Right renal cortex interstitium (tissue), 3 donors: ENCODE data around the gene ENPP4. TPM values are rescaled to one million over a fixed set of nuclear protein-coding genes. Genes with fewer than 3 reads are reported as not detected.
"Not testable (repeated sequence)": the region's sequence is repeated elsewhere in the genome, so short reads cannot be mapped to it uniquely, and the experiment has no call there.

ENCODE experiments used
- DNase-seq, 3 donors: peaks; one replicate each; pipeline ENCODE4 v3.0.0-alpha.2; 2013; ENCODE audit warnings: low read depth in 3 of 3, low spot score in 2 of 3
- polyA plus RNA-seq, 3 donors: library from polyadenylated mRNA; unstranded; fragments of 120-200 nt; gene quantifications; one replicate each; pipeline ENCODE4 v1.2.1, GENCODE V29; 2013; ENCODE audit not compliant: insufficient read length in 3 of 3

Gene ENPP4
- polyA plus RNA-seq, 3 donors = 16.7 to 18.8 (median 18.1) TPM

DNA sequence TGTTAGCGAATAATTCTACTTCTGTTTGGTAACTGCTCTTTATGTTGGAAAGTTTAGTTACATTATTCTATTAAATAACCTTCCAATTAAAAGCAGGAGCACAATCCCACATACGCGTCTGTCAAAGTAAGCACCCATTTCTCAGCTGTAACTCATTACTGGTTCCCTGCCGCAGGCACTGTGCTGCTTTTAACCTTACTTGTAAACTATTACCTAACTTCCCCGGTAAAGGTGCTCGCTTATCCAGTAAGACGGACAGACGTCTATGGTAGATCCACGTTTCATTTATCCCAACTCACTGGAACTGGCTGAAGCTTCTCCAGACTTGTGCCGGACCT is 529 bp upstream of the ENPP4 start:
- no peak for DNase-seq

DNA sequence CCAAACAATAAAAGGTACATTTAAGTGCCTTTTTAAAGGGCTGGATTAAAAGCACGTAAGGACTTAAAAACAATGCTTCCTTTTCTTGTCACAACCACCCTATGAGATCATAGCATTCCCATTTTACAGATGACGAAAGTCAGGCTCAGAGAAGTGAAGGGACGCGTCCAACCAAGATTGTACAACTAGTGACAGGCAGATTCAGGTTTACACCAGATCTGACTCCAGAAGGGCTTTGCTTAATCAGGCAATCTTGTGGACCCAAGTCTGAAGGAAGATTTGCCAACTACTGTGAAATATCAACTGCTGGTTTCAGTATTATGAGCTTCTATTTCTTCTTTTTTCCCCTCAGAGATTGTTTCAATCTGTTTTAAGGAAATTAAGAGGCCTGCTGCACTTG is 877 bp downstream of the ENPP4 start:
- DNase-seq = no peak

DNA sequence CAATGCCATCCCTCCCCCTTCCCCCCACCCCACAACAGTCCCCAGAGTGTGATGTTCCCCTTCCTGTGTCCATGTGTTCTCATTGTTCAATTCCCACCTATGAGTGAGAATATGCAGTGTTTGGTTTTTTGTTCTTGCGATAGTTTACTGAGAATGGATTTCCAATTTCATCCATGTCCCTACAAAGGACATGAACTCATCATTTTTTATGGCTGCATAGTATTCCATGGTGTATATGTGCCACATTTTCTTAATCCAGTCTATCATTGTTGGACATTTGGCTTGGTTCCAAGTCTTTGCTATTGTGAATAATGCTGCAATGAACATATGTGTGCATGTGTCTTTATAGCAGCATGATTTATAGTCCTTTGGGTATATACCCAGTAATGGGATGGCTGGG is 1.5 kb downstream of the ENPP4 start:
- not testable (repeated sequence) for DNase-seq

DNA sequence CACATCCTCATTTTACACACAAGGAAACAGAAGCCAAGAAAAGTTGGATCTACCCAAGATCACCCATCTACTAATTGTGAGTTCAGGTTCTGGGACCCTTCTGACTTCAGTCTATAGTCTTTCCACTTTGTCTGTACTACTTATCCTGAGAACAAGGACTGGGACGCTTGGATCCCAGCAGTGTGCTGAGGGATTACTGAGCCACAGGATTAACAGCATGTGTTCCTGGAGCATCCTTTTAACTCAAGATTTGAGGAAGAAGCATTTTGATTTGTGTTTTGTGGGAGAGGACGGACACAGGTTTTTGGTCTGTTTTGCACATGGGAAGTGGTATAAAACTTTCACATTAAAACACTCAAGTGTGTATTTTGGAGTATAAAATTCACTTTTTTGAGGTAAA is 4.4 kb downstream of the ENPP4 start:
- no peak for DNase-seq

DNA sequence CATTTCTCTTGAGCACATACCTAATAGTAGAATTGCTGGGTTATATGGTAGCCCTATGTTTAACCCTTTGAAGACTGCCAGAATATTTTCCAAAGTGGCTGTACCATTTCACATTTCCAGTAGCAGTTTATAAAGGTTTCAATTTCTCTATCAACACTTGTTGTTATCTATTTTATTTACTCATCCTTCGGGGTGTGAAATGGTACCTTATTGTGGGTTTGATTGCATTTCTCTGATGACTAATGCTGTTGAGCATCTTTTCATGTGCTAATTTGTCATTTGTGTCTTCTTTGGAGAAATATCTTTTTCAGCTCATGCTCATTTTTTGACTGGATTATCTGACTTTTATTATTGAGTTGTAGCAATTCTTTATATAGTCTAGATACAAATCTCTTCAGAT is 5.4 kb downstream of the ENPP4 start:
- DNase-seq = no peak

DNA sequence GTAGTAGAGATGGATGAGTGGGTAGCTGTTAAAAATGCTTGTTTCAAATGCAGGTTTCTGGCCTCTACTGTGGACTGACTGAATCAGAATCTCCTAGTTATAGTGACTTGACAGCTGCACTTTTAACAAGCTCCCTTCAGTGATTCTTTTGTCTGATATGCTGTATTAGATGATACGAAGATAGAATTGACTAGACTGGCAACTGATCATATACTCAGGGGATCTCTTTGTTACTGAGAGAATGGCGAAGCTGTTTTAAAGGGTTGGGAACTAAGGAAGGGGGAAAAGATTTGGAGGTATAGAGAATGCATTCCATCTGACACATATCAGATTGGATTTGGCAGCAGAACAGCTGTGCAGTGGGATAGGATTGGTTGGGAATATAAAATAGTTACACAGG is 7.0 kb downstream of the ENPP4 start:
- no peak for DNase-seq

DNA sequence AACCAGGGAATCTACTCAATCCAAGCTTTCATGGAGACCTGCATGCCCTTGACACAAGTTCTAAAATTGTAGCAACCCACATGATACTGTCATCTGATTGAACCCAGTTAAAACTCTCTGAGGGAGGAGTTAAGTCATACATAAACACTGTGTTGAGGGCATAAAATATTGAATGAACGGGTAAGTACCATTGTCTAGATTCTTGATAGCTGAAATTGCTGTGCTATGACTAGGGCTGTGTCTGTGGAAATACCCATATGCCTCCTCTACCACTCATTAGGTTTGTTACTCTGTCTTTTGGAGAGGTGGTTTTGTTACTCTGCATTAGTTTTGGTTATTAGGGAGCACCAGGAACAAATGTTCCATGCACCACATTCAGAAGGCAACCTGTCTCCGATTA is 7.6 kb downstream of the ENPP4 start:
- DNase-seq = no peak

DNA sequence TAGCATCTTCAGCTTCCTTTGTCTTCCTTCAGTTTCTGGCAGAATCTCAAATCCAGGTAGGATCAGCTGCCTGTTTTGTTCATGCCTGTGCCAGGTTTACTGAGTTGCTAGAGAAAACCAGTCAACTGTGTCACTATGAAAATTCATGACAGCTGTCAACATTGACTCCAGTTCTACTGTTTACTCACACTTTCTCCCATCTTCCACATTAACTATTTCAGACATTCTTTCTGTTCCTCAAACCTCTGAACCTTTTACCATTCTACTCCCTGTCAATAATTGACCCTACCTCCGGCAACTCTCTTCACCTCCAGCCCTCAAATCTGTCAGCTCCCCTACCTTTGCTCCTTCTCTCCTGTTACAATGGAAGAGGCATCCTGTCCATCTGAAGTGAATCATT is 8.5 kb downstream of the ENPP4 start:
- no peak for DNase-seq

DNA sequence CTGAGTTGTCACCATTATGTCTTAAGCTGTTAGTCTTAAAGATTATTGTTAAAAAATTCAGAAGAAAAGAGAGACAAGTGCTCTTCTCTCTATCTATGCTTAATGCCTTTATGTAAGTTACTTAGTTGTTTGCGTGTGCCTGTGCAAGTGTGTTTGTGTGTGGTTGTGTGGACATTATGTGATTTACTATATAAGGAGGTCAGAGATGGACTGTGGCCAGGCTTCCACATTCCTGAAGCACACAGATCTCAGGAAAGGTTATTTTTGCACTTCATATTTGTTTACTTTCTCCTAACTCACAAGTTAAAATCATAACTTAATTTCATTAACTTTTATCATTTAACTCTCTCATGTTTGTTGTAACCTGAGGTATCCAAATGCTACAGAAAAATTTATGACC is 14.5 kb downstream of the ENPP4 start:
- DNase-seq = no peak

DNA sequence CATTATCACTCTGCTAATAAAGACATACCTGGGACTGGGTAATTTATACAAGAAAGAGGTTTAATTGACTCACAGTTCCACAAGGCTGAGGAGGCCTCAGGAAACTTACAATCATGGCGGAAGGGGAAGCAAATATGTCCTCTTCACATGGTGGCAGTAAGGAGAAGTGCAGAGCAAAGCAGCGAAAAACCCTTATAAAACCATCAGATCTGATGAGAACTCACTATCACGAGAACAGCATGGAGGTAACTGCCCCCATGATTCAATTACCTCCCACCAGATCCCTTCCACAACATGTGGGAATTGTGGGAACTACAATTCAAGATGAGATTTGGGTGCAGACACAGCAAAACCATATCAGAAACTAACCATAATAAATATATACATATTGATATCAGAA is 19.3 kb downstream of the ENPP4 start:
- DNase-seq = not testable (repeated sequence)

DNA sequence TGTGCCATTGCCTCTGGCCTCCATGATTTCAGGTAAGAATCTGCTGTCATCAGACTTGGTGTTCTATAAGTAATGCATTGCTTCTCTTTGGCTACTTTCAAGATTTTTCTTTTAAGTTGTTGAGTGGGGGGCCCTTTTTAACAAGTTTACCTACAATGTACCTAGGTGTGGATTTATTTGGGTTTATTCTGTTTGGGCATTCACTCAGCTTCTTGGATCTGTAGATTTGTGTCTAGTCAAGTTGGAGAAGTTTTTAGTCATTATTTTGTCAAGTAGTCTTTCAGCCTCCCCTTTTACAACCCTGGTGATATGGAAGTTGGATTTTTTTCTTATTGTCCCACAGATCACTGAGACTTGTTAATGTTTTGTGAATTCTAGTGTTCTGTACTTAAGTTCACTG is 26.9 kb downstream of the ENPP4 start:
- DNase-seq = no peak

DNA sequence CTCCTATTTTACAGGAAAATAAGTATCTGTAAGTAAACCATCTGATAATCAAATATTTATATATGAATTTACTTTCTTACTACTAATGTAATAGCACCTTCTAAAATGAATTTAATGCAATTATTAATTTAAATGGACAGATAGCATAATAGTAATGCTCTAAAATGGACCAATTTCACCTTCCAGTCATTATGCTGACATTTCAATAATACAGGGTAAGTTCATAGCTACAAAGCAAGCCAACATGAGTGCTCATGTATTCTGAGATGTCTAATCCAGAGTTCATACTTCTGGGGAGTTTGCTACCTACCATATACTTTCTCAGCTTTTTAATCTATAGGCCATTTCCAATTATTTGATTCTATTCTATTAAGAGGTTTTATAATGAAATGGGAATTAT is 29.4 kb downstream of the ENPP4 start:
- DNase-seq = no peak

DNA sequence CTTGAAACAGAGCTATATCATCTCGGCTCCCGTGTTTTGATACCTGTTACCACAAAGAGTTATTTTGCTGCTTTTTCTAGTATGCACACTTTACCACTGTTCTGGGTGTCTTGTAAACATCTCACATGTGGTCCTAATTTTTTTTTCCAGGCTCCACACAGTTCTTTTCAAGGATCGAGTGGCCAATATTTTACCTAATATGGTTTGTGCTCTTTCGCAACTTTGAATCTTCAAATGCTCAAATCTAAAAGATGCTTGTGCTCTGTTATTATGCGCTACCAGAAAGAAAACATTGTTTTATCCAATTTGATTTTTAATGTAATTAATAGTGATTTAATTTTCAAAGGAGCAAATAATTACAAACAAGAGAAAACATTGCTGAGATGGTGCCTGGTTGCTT is 30.3 kb downstream of the ENPP4 start:
- DNase-seq = no peak

DNA sequence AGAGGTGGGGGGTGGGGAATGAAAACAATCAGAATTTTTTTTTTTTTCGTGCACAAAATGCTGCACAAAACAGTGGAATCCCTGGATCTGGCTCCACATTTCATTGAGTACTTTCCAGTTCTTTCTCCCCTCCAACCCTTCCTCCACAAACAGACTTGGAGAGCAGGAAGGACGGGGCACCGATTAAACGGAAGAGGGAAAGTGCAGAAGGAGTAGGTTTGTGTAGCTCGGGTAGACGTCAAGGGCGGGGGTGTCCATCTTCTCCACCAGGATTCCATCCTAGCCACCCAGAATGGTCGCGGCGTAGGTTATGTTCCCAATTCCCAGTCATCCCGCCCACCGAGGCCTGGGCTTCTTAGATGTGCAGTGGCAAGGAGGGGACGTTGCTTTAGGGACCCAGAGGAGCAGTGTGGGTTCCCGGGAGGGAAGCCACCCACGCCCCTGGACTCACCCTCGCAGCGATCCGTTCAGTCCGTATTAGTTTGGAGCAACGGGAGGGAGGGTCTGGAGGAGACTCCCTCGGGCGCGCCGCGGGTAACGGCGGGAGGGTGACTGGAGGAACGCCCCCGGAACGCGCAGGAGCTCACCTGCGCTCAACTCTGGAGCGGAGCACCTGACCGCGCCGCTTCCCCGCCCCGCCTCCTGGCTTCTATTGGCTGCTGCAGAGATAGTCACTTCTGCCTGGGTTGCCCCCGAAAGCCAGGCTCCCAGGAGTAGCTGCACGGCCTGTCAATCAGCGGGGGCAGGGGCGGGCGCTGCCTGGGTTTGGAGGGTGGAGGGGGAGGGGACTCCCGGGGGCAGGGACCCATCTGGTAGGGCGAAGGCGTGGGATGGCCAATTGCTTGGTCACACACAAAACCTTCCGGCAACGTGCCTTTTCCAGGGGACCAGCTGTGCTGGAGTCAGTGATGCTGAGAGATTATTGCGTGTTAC is 40.8 kb downstream of the ENPP4 start, which contains the start of gene ENPP5:
TSS of gene ENPP5 (minus strand) at position 624 of the 933 bp plus-strand sequence. CDS start 2,718 bp downstream, outside the sequence.
- DNase-seq = peak; percentile 27 to 65 (median 64)

DNA sequence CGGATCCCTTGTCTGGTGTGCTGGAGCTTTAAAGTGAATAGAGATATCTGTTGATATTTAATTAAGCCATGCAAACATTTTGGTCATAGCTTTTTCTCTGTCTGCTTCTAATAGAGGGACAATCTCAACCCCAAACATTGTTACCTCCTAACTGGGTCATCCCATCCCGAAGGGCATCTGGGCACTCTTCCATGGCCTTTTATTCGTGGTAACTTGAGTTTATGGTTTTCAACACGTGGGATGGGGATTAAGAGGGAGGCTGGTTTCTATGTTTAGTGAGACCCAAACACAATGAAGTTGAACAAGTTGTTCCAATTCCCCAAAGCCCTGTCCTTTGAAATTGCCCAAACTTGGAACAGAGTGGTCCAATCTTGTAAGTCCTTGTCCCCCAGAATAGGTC is 42.4 kb downstream of the ENPP4 start:
- DNase-seq = no peak

DNA sequence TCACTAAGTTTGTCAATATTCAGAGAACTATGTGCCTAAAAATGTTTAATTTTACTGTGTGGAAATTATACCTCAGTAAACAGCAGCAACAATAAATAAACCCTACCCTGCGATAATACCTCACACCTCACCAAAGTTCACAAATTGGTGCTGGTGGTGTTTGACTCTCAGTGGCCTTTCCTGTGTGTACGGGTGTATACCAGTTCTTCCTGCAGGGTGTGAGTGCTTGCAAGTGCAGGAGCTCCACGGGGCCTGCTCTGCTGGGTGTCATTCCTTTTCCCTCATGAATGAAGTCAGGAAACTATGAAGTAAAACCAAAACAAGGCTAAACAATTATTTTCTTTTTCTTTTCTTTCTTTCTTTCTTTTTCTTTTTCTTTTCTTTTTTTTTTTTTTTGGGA is 45.1 kb downstream of the ENPP4 start:
- no peak for DNase-seq

DNA sequence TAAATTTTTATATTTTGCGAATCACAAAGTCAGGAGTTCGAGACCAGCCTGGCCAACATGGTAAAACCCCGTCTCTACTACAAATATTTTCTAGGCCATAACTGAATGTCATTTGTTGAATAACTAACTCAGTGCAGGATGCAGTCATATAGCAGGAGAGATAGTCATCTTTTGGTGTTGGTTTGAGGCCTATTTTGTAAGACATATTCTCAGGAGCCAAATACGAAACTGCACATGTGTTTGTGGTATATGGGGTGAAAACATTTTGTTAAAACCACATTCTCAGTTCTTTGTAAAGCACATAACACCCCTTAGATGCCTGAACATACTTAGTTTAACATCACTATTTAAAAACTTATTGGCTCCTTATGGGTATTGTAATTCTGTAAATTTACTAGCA is 45.7 kb downstream of the ENPP4 start:
- DNase-seq = no peak

DNA sequence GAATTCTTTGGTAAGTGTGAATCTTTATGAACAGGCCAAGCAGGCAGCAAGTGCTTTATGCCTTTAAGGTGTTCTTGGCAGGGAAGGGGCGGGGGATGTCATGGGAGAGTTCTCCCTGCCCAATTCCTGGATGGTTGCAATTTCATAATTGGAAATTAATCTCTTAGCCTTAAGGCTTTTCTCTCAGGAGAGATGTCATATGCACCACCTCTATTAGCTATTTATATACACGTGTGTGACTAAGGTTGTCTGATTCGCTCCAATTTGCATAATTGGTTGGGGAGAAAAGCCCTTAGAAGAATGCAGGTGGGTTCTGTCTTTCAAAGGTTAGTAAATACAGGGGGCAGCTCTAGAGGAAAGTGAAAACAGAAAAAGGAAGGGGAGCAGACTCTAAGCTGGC is 46.2 kb downstream of the ENPP4 start:
- DNase-seq = no peak

DNA sequence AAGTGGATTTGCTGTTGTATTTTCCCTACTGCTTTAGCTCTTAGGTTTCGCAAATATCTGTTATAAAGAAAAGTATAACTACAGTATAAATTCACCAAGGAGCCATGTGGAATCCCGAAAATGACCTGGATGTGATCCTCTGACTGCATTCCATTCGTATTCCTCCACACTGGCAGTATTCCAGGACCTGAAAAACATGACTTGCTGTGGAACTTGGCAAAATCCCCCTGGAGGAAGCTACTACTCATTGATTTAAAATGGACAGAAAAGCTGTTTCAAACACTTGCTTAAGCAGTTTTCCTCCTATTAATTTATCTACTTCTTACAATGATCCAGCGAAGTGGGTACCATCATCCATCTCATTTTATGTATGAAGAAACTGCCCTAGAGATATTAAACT is 54.3 kb downstream of the ENPP4 start:
- DNase-seq = no peak

DNA sequence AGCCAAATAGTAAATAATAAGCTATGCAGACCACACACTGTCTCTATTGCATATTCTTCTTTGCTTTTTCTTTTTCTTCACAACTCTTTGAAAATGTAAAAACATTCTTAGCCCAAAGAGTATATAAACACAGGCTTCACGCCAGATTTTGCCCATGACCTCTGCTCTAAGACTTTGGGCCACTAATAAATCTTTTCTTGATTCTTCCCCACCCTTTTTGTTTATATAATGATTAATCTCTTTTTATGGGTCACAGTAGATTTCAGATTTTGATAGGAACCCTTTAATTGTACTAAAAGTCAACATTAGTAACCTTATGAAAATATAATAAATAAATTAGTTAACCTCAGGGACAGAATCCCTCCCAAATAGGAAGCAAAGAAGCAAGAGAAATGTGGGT is 56.8 kb downstream of the ENPP4 start:
- no peak for DNase-seq

DNA sequence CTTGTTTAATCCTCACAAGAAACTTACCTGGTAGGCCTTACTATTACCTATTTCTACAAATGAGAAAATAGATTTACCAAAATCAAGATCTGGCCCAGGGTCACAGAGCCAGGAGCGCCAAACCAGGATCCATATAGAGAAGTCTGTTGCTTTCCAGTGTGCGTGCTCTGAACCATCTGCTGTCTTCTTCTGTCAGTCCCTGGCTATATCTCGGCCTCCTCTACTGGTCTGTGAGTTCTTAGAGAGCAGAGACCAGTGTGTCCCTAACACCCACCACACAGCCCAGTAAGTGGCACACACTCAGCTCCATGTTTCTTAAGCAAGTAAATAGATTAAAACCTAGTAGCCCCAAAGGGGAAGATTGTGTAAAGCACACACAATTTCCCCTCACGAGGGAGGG is 59.9 kb downstream of the ENPP4 start:
- no peak for DNase-seq

DNA sequence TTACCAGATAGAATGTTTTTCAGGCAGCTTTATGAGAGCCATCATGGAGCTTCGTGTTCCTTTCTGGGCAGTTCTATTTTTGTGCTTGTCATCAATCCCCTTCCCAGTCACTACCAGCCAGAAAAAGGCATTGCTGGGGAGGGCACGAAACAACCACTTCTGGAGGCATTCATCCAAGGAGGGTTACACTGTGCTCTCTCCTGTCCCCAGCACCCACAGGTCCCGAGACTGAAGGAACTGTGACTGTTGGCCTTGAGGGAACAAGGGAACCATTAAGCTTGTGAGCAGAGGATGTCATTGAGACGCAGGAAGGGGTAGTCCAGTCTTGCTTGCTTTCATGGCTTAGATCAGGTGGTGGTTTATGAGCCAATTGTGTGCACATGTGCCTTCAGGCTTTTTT is 61.1 kb downstream of the ENPP4 start:
- no peak for DNase-seq

DNA sequence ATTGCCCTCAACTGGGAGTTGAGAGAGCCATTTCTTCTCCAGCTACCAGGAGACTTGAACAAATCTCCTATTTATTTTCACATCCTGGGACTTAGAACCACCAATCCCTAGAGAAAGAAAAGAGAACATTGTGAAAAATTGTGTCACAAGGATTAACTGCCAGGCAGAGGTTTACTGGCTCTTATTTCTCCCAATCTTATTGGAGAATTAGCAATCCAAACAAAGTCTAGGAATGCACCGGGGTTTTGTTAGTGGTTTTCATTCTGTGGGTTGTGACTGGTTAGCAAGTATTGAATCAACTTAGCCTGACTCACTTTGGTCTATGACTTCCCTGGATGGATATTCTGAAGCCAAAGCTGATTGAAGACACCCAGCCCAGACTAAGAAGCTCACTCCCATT is 62.2 kb downstream of the ENPP4 start:
- no peak for DNase-seq
